ENCODE results near the gene SCGB3A1.

DNA sequence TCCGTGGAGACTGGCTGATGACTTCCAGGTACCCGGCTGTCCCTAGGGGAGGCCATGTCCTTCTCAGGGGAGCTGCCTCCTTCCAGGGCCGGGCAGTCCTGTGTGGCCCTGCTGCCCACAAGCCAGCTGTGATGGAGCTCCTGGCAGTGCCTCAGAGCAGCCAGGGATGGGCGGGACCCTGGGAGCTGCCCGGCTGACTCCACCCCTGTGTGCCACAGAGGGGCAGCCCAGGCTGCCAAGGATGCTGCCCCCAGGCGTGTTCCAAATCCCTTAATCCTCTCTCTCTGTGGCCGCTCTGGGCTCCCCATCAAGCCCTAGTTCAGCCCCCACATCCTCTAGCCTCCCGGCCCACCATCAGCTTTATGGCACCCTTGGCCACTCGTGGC, 7.0 kb upstream of the SCGB3A1 start:
- TF ChIP-seq, protein P1, sequence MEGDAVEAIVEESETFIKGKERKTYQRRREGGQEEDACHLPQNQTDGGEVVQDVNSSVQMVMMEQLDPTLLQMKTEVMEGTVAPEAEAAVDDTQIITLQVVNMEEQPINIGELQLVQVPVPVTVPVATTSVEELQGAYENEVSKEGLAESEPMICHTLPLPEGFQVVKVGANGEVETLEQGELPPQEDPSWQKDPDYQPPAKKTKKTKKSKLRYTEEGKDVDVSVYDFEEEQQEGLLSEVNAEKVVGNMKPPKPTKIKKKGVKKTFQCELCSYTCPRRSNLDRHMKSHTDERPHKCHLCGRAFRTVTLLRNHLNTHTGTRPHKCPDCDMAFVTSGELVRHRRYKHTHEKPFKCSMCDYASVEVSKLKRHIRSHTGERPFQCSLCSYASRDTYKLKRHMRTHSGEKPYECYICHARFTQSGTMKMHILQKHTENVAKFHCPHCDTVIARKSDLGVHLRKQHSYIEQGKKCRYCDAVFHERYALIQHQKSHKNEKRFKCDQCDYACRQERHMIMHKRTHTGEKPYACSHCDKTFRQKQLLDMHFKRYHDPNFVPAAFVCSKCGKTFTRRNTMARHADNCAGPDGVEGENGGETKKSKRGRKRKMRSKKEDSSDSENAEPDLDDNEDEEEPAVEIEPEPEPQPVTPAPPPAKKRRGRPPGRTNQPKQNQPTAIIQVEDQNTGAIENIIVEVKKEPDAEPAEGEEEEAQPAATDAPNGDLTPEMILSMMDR (IDR thresholded peaks at IDR 0.05 in 4 of 5, conservative IDR thresholded peaks at IDR 0.05 in 1 of 5), result no peak
- TF ChIP-seq POLR2A (IDR thresholded peaks at IDR 0.05), result no peak
